HK-2 (cell line): ENCODE results near the gene USP6.
"Not testable (repeated sequence)": the region's sequence is repeated elsewhere in the genome, so short reads cannot be mapped to it uniquely, and the experiment has no call there.

Source experiments
- DNase-seq: peaks from one replicate; pipeline ENCODE4 v3.0.0-alpha.2; 2018; ENCODE audit not compliant: unreplicated experiment

USP6 gene

GRCh38 chr17:5122056-5122455, 6.2 kb downstream of the USP6 start:
- DNase-seq, result not testable (repeated sequence)

GRCh38 chr17:5122586-5123342, 6.9 kb downstream of the USP6 start:
- DNase-seq, result no peak

- DNase-seq, result no peak
Measured at GRCh38 chr17:5123343-5124124, 7.7 kb downstream of the USP6 start.

GRCh38 chr17:5124125-5124760, 8.4 kb downstream of the USP6 start:
- DNase-seq, result not testable (repeated sequence)

- not testable (repeated sequence) for DNase-seq
Measured at GRCh38 chr17:5124896-5125295, 9.1 kb downstream of the USP6 start.

GRCh38 chr17:5126719-5127488, 11.1 kb downstream of the USP6 start:
- DNase-seq, result no peak

- DNase-seq, result no peak
Measured at GRCh38 chr17:5127910-5128309, 12.1 kb downstream of the USP6 start.

GRCh38 chr17:5128387-5128786, 12.6 kb downstream of the USP6 start:
- DNase-seq, result not testable (repeated sequence)

GRCh38 chr17:5128905-5129535, 13.2 kb downstream of the USP6 start:
- no peak for DNase-seq

- DNase-seq, result not testable (repeated sequence)
Measured at GRCh38 chr17:5129770-5130169, 13.9 kb downstream of the USP6 start.

- not testable (repeated sequence) for DNase-seq
Measured at GRCh38 chr17:5130261-5130660, 14.4 kb downstream of the USP6 start.

- DNase-seq, result not testable (repeated sequence)
Measured at GRCh38 chr17:5130687-5131086, 14.9 kb downstream of the USP6 start.

- no peak for DNase-seq
Measured at GRCh38 chr17:5131146-5131715, 15.4 kb downstream of the USP6 start.

- DNase-seq, result not testable (repeated sequence)
Measured at GRCh38 chr17:5131799-5132502, 16.1 kb downstream of the USP6 start.

GRCh38 chr17:5132503-5133225, 16.8 kb downstream of the USP6 start:
- not testable (repeated sequence) for DNase-seq

GRCh38 chr17:5133311-5133710, 17.5 kb downstream of the USP6 start:
- DNase-seq, result no peak

GRCh38 chr17:5133961-5134360, 18.1 kb downstream of the USP6 start:
- not testable (repeated sequence) for DNase-seq

GRCh38 chr17:5134571-5134970, 18.7 kb downstream of the USP6 start:
- DNase-seq, result not testable (repeated sequence)

- DNase-seq, result not testable (repeated sequence)
Measured at GRCh38 chr17:5135131-5135712, 19.4 kb downstream of the USP6 start.
